A549 (cell line): ENCODE results near the gene ZNF724. TPM values are rescaled to one million over a fixed set of nuclear protein-coding genes. Genes with fewer than 3 reads are reported as not detected.
"Not testable (repeated sequence)": the region's sequence is repeated elsewhere in the genome, so short reads cannot be mapped to it uniquely, and the experiment has no call there.

Experiments used
- ATAC-seq, 2 experiments: fragments of 200-7000 bp in 1 of 2; fragments of >200 bp in 1 of 2; cut with Nextera tagmentation in 1 of 2; cut with Tn5 transposase in 1 of 2; 3 replicates each; pipeline versions ENCODE4 v1.8.0 to v1.9.1; 2018 to 2020; ENCODE audit warnings: mild to moderate bottlenecking in 1 of 2, moderate library complexity in 1 of 2
- CTCF ChIA-PET: fragments of 300-600 bp; sonication (Branson Sonifier 250); formaldehyde crosslinking; extraction: SDS; loops from one replicate; lab custom pipeline; 2021; ENCODE audit warnings: antibody characterized with exemption, inconsistent platforms; lab: Yijun Ruan, JAX
- POLR2A ChIA-PET: fragments of 350-600 bp; formaldehyde crosslinking; extraction: SDS; loops from one replicate; lab custom pipeline; 2021; ENCODE audit warnings: antibody characterized with exemption, inconsistent platforms; lab: Yijun Ruan, JAX
- DNase-seq, 2 experiments: peaks; one replicate each; pipeline versions ENCODE4 v3.0.0 to v3.0.0-alpha.2; 2011 to 2016; ENCODE audit warnings: low read depth in 1 of 2, low spot score in 1 of 2
- FAIRE-seq: peaks from 2 replicates; lab custom pipeline; 2011; peaks lifted over from hg19 to GRCh38; lab: Jason Lieb, UNC
- H3K27ac ChIP-seq, 2 experiments: fragments of >200 bp; sonication (Bioruptor Twin); formaldehyde crosslinking; 3 replicates each; pipeline ENCODE4 v1.5.1; 2016 to 2017
- H3K4me1 ChIP-seq: fragments of >200 bp; sonication (Bioruptor Twin); formaldehyde crosslinking; 3 replicates; pipeline ENCODE4 v1.6.1; 2016
- H3K4me2 ChIP-seq: fragments of >200 bp; sonication (Bioruptor Twin); formaldehyde crosslinking; 3 replicates; pipeline ENCODE4 v1.6.1; 2016
- H3K4me3 ChIP-seq: fragments of >200 bp; sonication (Bioruptor Twin); formaldehyde crosslinking; 3 replicates; pipeline ENCODE4 v1.5.1; 2016
- H3K9me3 ChIP-seq: fragments of >200 bp; sonication (Bioruptor Twin); formaldehyde crosslinking; 3 replicates; pipeline ENCODE4 v1.6.1; 2016
- BHLHE40 ChIP-seq: IDR thresholded peaks from 2 replicates; pipeline ENCODE4 v1.6.1; 2012; ENCODE audit warnings: low read depth, low read length, inconsistent platforms
- EHF ChIP-seq: fragments of 250-450 bp; sonication (Bioruptor Pico); IDR thresholded peaks from 2 replicates; pipeline ENCODE4 v1.5.0; 2020; ENCODE audit warnings: mild to moderate bottlenecking
- ELK1 ChIP-seq: fragments of 150-350 bp; IDR thresholded peaks from 2 replicates; pipeline ENCODE4 v1.6.1; 2014; ENCODE audit warnings: low read depth, mild to moderate bottlenecking, low read length
- ESRRA ChIP-seq: fragments of 150-350 bp; IDR thresholded peaks from 2 replicates; pipeline ENCODE4 v1.6.1; 2014; ENCODE audit warnings: mild to moderate bottlenecking, low read length, borderline replicate concordance
- FOSB ChIP-seq: fragments of 250-450 bp; sonication (Bioruptor Pico); IDR thresholded peaks from 2 replicates; pipeline ENCODE4 v1.5.0; 2020; ENCODE audit warnings: mild to moderate bottlenecking, moderate library complexity
- GATA3 ChIP-seq: IDR thresholded peaks from 2 replicates; pipeline ENCODE4 v1.6.1; 2012; ENCODE audit warnings: borderline replicate concordance
- HEYL ChIP-seq: fragments of 250-450 bp; sonication (Bioruptor Pico); IDR thresholded peaks from 2 replicates; pipeline ENCODE4 v1.8.0; 2021; ENCODE audit warnings: mild to moderate bottlenecking, moderate library complexity
- MAFK ChIP-seq: fragments of 450-650 bp; IDR thresholded peaks from 2 replicates; pipeline ENCODE4 v1.6.1; 2014; ENCODE audit not compliant: partially characterized antibody
- MAX ChIP-seq: IDR thresholded peaks from 2 replicates; pipeline ENCODE4 v1.6.1; 2012
- NR3C1 ChIP-seq: fragments of >200 bp; sonication (Bioruptor Twin); formaldehyde crosslinking; IDR thresholded peaks from 3 replicates; pipeline ENCODE4 v1.6.1; 2017
- REST ChIP-seq: fragments of 200-600 bp; sonication (generic); IDR thresholded peaks from 2 replicates; pipeline ENCODE4 v1.6.1; 2016; ENCODE audit warnings: antibody characterized with exemption, mild to moderate bottlenecking, moderate library complexity
- RNF2 ChIP-seq: fragments of 200-600 bp; sonication (generic); IDR thresholded peaks from 2 replicates; pipeline ENCODE4 v1.6.1; 2016; ENCODE audit warnings: low read depth, mild to moderate bottlenecking, antibody characterized with exemption, moderate library complexity, borderline replicate concordance
- SMC3 ChIP-seq: fragments of >200 bp; sonication (Bioruptor Twin); formaldehyde crosslinking; IDR thresholded peaks from 3 replicates; pipeline ENCODE4 v1.6.1; 2018; ENCODE audit warnings: inconsistent platforms
- TFCP2L1 ChIP-seq: fragments of 250-450 bp; sonication (Bioruptor Pico); IDR thresholded peaks from 2 replicates; pipeline ENCODE4 v1.5.0; 2021; ENCODE audit warnings: mild to moderate bottlenecking
- TP53 ChIP-seq: fragments of 250-450 bp; sonication (Bioruptor Pico); IDR thresholded peaks from 2 replicates; pipeline ENCODE4 v1.5.0; 2021; ENCODE audit warnings: mild to moderate bottlenecking, moderate library complexity
- USF2 ChIP-seq: fragments of 450-650 bp; IDR thresholded peaks from 2 replicates; pipeline ENCODE4 v1.6.1; 2014; ENCODE audit warnings: antibody characterized with exemption
- ZC3H11A ChIP-seq: fragments of 450-650 bp; IDR thresholded peaks from 2 replicates; pipeline ENCODE4 v1.6.1; 2014; ENCODE audit warnings: antibody characterized with exemption, mild to moderate bottlenecking
- ZFP36 ChIP-seq: fragments of 450-650 bp; IDR thresholded peaks from 2 replicates; pipeline ENCODE4 v1.6.1; 2014; ENCODE audit warnings: borderline replicate concordance; ENCODE audit not compliant: partially characterized antibody
- ZNF302 ChIP-seq: fragments of 250-450 bp; sonication (Bioruptor Pico); IDR thresholded peaks from 2 replicates; pipeline ENCODE4 v1.9.0; 2021; ENCODE audit warnings: inconsistent platforms, mild to moderate bottlenecking, moderate library complexity
- ZSCAN20 ChIP-seq: fragments of 250-450 bp; sonication (Bioruptor Pico); IDR thresholded peaks from 2 replicates; pipeline ENCODE4 v1.8.0; 2022; ENCODE audit warnings: mild to moderate bottlenecking, moderate library complexity
- WGBS: methylation state at CpG from one replicate; pipeline ENCODE4 v1.1.6; 2017; ENCODE audit errors: missing lambda C conversion rate; 5-methylcytosine and 5-hydroxymethylcytosine counted together
- polyA plus RNA-seq, 4 experiments: library from polyadenylated mRNA; depleted of rRNA in 3 of 4; stranded (reverse); fragments of >200 nt; fragmentation: RNase III in 1 of 4; extraction: RNeasy Plus Mini Kit Qiagen cat#74134 plus additional on column Dnase treatment in 1 of 4; gene quantifications; 2 replicates in 3 of 4; 3 replicates in 1 of 4; pipeline ENCODE4 v1.2.3, GENCODE V29; 2011 to 2017
- TF ChIP-seq, protein P1 (sequence below): fragments of >200 bp; sonication (Bioruptor Twin); formaldehyde crosslinking; IDR thresholded peaks from 2 replicates; pipeline ENCODE4 v1.6.1; 2016

The ZNF724 gene
- polyA plus RNA-seq, 2 of the 4 experiments (the other 2 are of a cell fraction), result 1.4 to 1.8 TPM

DNA sequence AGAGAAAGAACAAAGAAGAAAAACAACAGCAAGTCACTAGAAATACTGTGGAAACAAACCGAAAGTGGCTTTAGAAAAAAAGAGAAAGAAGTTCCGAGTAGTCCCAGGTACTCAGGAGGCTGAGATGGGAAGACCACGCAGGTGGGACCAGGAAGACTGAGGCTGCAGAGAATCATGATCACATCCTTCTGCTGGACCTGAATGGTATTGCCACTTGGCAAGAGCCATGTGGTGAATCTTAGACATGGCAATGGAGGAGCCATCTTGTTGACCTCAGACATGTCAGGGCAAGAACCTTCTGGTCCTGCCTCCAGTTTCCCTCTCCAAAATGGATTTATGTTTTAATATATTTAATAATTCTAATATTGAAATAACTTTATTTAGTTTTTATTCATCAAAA, 37.4 kb upstream of the ZNF724 start:
- DNase-seq (peak in 1 of 2 experiments; percentile 18), FAIRE-seq (no peak), ATAC-seq (no peak)
- WGBS, result 12% methylated on average over 3 of the region's 3 CpGs
- Histone ChIP-seq H3K4me3 (no peak overlapping the region), H3K4me2 (no peak overlapping the region), H3K4me1 (no peaks in the 10 kb centered on the region), H3K9me3 (peaks cover 24% of the 10 kb centered on the region), H3K27ac (no peak overlapping the region)
- CTCF ChIA-PET, result no interaction called here
- POLR2A ChIA-PET, result no interaction called here
- TF ChIP-seq ELK1, result no peak
- no peak for TF ChIP-seq ZC3H11A
- no peak for TF ChIP-seq MAFK
- TF ChIP-seq ZNF302, result no peak
- no peak for TF ChIP-seq SMC3
- TF ChIP-seq EHF (CRISPR knock-in tag), result no peak
- no peak for TF ChIP-seq ZSCAN20 (CRISPR knock-in tag)
- TF ChIP-seq RNF2, result no peak
- TF ChIP-seq ZFP36, result no peak
- TF ChIP-seq ESRRA, result no peak
- TF ChIP-seq, protein P1, sequence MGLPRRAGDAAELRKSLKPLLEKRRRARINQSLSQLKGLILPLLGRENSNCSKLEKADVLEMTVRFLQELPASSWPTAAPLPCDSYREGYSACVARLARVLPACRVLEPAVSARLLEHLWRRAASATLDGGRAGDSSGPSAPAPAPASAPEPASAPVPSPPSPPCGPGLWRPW, result no peak
- no peak for TF ChIP-seq FOSB (CRISPR knock-in tag)
- no peak for TF ChIP-seq GATA3
- TF ChIP-seq TP53 (CRISPR knock-in tag), result no peak
- no peak for TF ChIP-seq TFCP2L1 (CRISPR knock-in tag)
- TF ChIP-seq MAX, result no peak

DNA sequence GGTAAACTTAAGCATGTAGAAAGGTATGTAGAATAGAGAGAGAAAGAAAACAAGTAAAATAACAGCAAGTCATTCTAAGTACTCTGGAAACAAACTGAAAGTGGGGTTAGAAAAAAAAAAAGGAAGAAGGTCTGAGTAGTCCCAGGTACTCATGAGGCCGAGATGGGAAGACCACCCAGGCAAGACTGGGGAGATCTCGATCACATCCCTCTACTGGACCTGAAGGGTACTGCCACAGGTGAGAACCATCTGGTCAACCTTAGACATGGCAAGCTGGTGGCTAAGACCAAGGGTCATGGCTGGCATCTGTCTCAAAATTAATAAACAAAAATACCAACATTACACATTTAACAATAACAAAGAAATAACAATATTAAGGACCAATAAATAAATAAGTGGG, 36.3 kb upstream of the ZNF724 start:
- ChIA-PET CTCF (interaction anchor here (0.7 kb wide), 1 partner anchor 82 kb away, joined by 3 read pairs; no protein-coding TSS in a partner anchor), POLR2A (no interaction called here)
- TF ChIP-seq HEYL (CRISPR knock-in tag), result no peak
- FAIRE-seq, result no peak
- Histone ChIP-seq H3K4me3 (no peak overlapping the region), H3K4me1 (no peaks in the 10 kb centered on the region), H3K27ac (no peak overlapping the region), H3K4me2 (no peak overlapping the region), H3K9me3 (peaks cover 24% of the 10 kb centered on the region)
- WGBS, result 0% methylated on average over 2 of the region's 2 CpGs
- peak in 1 of 2 experiments; percentile 21 for DNase-seq
- ATAC-seq, result peak in 1 of 2 experiments; percentile 53; a peak in 1 of 6 replicates

DNA sequence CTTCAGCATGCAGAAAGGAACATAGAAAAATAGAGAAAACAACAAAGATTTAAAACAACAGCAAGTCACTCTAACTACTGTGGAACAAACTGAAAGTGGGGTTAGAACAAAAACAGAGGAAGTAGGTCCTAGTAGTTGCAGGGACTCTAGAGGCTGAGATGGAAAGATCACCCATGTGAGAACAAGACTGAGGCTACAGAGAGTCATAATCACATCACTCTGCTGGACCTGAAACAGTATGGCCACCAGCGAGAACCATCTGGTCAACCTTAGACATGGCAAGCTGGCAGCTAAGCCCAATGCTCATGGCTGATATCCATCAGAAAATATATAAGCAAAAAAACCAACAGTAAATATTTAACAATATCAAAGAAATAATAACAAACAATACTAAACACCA, 35.8 kb upstream of the ZNF724 start:
- Histone ChIP-seq H3K27ac (no peak overlapping the region), H3K9me3 (peaks cover 24% of the 10 kb centered on the region), H3K4me2 (no peak overlapping the region), H3K4me1 (no peaks in the 10 kb centered on the region), H3K4me3 (no peak overlapping the region)
- DNase-seq, result no peak
- peak; percentile 32 for FAIRE-seq
- 18% methylated on average over 1 of the region's 1 CpG for WGBS
- POLR2A ChIA-PET, result no interaction called here
- TF ChIP-seq BHLHE40, result no peak
- no peak for TF ChIP-seq ELK1
- no peak for TF ChIP-seq NR3C1
- TF ChIP-seq EHF (CRISPR knock-in tag), result no peak
- TF ChIP-seq USF2, result no peak
- TF ChIP-seq REST, result no peak
- CTCF ChIA-PET, result interaction anchor here (0.7 kb wide), 1 partner anchor 81 kb away, joined by 3 read pairs; no protein-coding TSS in a partner anchor
- ATAC-seq, result no peak

- H3K4me1 ChIP-seq, CTCF ChIA-PET, ATAC-seq, H3K27ac ChIP-seq, DNase-seq, H3K4me2 ChIP-seq, FAIRE-seq, H3K4me3 ChIP-seq, POLR2A ChIA-PET: not testable (repeated sequence)
- 11% methylated on average over 2 of the region's 2 CpGs for WGBS
- H3K9me3 ChIP-seq, result peaks cover 19% of the 10 kb centered on the region
Measured at GRCh38 chr19:23285326-23285725, 35.1 kb upstream of the ZNF724 start.
